Measurements from ENCODE around the gene KCNMA1. TPM values are rescaled to one million over a fixed set of nuclear protein-coding genes. Genes with fewer than 3 reads are reported as not detected.

The KCNMA1 gene
- total RNA-seq, 1 donor from 2014 or later: 5.4 TPM

GRCh38 chr10:77505431-77506334 is 131.9 kb downstream of the KCNMA1 start:
- ATAC-seq: no peak

- ATAC-seq: peak; percentile 78
These were observed 132.7 kb downstream of the KCNMA1 start for GRCh38 chr10:77504873-77505257.

DNA sequence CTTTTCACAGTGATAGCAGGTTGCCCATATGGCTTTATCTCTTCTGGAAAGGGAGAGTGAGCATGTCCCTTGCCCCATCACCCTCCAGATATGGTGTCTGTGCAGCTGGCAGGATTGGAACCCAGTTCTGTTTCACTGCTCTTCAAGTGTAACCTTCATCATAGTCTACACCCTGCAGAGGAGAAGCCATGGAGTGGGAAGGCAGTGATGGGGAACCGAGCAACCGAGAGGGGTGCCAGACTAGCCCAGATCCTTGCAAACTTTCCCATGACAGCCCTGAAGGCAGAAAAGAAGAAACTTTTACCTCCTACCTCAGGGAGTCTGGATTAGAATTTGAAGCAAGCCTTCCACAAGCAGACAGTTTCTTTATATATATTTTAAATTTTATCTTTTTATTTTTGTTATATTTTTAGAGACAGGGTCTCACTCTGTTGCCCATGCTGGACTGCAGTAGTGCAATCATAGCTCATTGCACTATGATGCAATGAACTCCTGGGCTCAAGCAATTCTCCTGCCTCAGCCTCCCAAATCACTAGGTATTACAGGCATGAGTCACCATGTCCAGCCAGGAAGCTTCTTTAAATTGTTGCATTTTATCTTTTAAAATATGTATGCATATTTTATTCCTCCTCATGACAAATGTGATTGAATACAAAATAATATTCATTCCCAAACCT is 133.3 kb downstream of the KCNMA1 start:
- peak; percentile 43 for ATAC-seq

- no peak for ATAC-seq
These were observed 135.8 kb downstream of the KCNMA1 start for GRCh38 chr10:77501846-77502261.

DNA sequence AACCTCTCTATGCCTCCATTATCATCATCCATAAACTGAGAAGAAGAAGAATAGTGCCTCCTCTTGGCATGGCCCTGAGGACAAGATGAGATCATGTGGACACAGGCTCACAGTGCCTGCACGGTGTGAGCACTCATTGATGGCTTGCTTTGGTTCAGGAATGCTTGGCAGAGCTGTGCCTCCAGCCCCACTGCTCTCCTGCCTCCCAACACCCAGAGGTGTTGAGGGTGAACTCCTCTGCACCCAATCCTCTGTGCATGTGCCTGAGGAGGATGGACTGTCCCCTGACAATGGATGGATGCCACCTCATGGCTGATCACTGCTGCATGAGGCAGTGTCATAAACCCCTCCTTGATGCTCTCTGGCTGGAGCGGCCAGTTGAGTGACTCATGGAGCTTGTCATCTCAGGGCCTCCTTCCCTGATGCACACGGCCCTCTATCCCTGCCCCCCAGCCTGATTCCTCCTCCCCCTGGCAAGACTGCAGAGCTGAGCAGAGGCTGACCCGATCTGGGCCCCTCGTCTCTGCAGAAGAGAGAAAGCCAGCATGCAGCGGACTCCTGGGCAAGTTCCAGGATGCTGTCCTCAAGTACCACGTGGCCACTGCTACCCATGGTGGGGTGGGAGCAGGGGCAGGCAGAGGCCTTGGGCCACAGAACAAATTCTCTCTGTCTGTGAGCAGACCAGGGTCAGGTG is 136.3 kb downstream of the KCNMA1 start:
- peak; percentile 56 for ATAC-seq

DNA sequence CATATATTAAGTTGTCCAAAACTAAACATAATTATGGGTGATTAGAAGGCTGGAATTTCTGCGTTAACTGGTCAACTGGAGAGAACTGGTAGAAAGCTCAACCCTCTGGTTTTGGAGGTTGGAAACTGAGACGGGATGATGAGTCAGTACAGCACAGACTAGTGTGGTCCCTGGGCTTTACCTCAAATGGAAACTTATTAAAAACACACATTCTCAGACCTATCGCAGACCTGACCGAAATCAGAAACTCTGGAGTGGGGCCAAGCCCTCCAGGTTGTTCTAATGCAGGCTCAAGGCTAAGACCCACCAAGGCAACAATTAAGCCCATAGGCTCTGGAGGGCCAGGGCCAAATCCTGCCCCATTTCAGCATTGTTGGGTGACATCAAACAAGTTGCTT is 136.9 kb downstream of the KCNMA1 start:
- ATAC-seq: no peak

GRCh38 chr10:77498829-77499228 is 138.8 kb downstream of the KCNMA1 start:
- no peak for ATAC-seq

DNA sequence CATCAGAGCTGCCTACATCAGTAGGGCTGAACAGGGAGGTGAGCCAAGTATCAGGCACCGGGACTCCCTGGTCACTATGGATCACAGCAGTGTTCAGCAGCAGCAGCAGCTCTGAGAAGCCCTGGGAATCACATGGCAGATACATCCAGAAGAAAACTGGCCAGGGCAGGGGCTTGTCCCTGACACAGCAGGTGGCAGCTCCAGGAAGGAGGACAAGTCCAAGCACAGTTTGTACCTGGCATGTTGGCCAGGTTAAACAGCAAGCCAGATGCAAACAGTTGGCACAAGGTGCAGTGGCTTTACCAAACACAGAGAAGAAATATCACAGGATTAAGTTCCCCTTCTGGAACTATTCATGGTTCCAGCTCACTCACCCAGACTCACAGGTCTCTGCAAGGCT is 139.4 kb downstream of the KCNMA1 start:
- ATAC-seq: peak; percentile 68

DNA sequence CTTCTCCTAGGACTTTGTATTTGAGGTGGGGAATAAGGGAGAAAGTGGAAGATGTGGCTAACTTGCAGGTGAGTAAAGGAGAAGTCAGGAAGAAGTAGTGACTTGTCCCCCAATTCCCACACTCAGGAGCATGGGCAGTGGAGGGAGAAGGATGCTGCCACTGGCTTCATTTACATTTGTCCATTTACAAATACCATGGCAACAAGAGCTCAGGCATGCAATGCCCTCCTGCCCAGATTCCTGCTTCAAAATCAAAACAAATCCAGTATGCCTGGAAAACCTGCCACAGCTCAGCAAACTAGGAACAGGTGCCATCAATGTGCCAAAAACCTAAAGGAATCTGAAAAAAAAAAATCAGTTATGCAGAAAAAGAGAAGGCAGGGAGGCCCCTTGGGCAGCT is 139.9 kb downstream of the KCNMA1 start:
- ATAC-seq: no peak

DNA sequence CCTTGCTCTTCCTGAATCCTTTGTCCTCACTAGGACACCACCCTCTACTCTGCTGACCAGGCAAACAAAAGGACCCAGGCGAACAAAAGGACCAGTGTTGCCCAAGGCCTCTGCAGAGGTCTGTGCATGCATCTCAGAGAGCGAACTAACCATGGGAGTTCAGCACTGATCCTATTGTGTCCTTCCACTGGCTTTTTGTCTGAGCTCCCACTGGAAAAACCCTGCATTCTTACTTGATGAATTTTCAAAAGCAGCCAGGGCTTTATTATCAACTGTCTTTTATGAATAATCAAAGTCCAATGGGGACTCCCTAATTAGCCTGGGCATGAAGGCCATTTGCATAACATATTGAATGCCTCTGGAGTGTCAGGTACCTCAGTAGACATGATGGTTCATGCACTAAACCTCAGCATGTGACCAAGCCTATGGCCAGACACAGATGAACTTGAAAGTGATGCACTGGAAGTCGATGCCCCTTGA is 140.6 kb downstream of the KCNMA1 start:
- no peak for ATAC-seq

- no peak for ATAC-seq
These were observed 142.7 kb downstream of the KCNMA1 start for GRCh38 chr10:77494756-77495541.

- no peak for ATAC-seq
These were observed 143.3 kb downstream of the KCNMA1 start for GRCh38 chr10:77494327-77494726.

- ATAC-seq: no peak
These were observed 143.8 kb downstream of the KCNMA1 start for GRCh38 chr10:77493851-77494261.

GRCh38 chr10:77493239-77493806 is 144.3 kb downstream of the KCNMA1 start:
- ATAC-seq: no peak

GRCh38 chr10:77492368-77492994 is 145.1 kb downstream of the KCNMA1 start:
- peak; percentile 55 for ATAC-seq

DNA sequence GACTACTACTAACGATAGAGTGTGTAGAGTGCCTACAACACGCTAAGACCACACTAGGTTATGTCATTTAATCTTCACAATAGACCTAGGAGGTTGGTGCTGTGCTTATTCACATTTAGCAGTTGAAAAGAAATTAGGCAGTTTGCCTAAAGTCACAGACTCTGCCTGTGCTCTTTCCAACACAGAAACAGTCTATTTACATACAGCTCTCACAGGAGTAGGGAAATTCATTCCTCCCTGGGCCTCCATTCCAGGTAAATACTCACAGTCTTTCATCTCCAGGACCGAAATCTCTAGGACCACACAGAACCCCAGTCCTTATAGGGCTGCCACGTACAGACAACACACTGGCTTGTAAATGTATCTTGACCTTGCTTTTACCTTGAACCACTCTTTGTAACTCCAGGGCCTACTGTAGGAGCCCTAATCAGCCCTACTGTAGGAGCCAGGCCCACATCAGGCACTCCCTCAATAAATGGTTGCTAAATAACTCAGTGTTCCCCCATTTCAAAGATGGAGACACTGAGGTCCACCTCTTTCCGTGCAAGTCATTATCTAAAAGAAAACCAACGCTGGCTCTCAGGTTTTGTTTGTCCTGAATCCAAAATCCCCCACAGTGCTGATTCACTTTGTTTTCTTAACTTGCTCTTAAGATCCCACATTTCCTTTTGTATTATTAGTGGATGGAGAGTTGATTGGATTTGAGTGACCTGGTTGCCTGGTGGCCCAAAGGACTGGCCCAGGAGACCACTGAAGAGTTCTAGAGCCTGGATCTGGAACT is 146.9 kb downstream of the KCNMA1 start:
- no peak for ATAC-seq

- no peak for ATAC-seq
These were observed 151.1 kb downstream of the KCNMA1 start for GRCh38 chr10:77486517-77486916.

- ATAC-seq: no peak
These were observed 151.8 kb downstream of the KCNMA1 start for GRCh38 chr10:77485847-77486246.

DNA sequence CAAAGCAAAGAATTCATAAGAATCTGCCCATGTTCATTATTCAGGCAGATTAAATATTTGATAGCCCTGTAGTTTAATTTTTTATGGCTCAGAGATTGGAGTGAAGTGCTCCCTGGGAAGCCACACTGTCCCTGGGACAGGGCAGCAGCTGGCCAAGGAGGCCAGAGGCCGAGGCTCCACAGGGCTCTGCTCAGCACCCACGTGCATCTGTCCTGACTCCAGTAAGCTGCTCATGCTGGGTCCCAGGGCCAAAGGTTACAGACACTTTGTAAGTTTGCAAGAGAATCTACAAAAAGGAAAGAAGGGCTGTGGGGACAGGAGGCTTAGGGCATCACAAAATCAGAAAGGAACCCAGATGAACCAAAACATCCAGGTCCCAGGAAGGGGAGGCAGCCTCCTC is 155.5 kb downstream of the KCNMA1 start:
- no peak for ATAC-seq

- no peak for ATAC-seq
These were observed 158.0 kb downstream of the KCNMA1 start for GRCh38 chr10:77479586-77479985.

DNA sequence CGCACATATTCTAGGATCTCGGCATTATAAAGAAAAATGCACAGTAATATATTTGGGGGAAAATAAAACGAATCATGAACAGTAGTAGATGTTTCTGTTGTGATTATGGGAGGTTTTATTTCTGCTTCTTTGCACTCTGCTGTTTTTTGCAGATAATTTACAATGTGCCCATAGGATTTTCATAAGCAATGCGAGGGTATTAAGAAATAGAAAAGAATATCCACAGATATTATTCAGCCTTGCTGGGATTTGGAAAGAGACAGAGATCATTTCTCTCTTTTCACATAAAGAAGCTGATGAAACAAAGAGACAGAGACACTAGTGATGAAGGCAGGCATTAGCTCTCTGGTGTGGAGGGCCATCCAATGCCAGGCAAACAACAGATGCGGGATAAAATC is 158.6 kb downstream of the KCNMA1 start:
- ATAC-seq: no peak
